Loucy (cell line): Measurements from ENCODE around the gene MALT1.
"Not testable (repeated sequence)": the region's sequence is repeated elsewhere in the genome, so short reads cannot be mapped to it uniquely, and the experiment has no call there.

Experiments
- H2AFZ ChIP-seq: fragments of 200-600 bp; sonication (generic); 2 replicates; pipeline ENCODE4 v1.6.0; 2016; ENCODE audit warnings: antibody characterized with exemption, mild to moderate bottlenecking, low read length, moderate library complexity
- H3F3A ChIP-seq: fragments of 200-600 bp; 2 replicates; pipeline ENCODE4 v1.6.0; 2016; ENCODE audit warnings: antibody characterized with exemption, low read depth, mild to moderate bottlenecking
- H3K27me3 ChIP-seq: fragments of 200-600 bp; sonication (generic); 2 replicates; pipeline ENCODE4 v1.6.1; 2014; ENCODE audit warnings: low read length, mild to moderate bottlenecking; ENCODE audit not compliant: insufficient read depth, poor library complexity, severe bottlenecking
- H3K36me3 ChIP-seq: fragments of 200-600 bp; sonication (generic); 2 replicates; pipeline ENCODE4 v1.6.1; 2016; ENCODE audit warnings: low read length; ENCODE audit not compliant: insufficient read depth
- H3K4me1 ChIP-seq: fragments of 200-600 bp; sonication (generic); 2 replicates; pipeline ENCODE4 v1.5.1; 2014; ENCODE audit warnings: low read length, mild to moderate bottlenecking; ENCODE audit not compliant: insufficient read depth, poor library complexity, severe bottlenecking
- H3K4me2 ChIP-seq: fragments of 200-600 bp; sonication (generic); 2 replicates; pipeline ENCODE4 v1.6.0; 2014; ENCODE audit warnings: antibody characterized with exemption, low read length, low read depth, mild to moderate bottlenecking; ENCODE audit not compliant: poor library complexity, severe bottlenecking
- H3K4me3 ChIP-seq: fragments of 200-600 bp; sonication (generic); 2 replicates; pipeline ENCODE4 v1.5.1; 2014; ENCODE audit warnings: low read length, mild to moderate bottlenecking, mixed read lengths; ENCODE audit not compliant: poor library complexity, severe bottlenecking
- H3K79me2 ChIP-seq: fragments of 200-600 bp; sonication (generic); 2 replicates; pipeline ENCODE4 v1.6.1; 2014; ENCODE audit warnings: low read length; ENCODE audit not compliant: insufficient read depth
- H3K9ac ChIP-seq: fragments of 200-600 bp; sonication (generic); 2 replicates; pipeline ENCODE4 v1.6.0; 2014; ENCODE audit warnings: mild to moderate bottlenecking, low read depth, low read length, moderate library complexity; ENCODE audit not compliant: poor library complexity, severe bottlenecking
- H3K9me2 ChIP-seq: fragments of 200-600 bp; sonication (generic); replicated peaks from 2 replicates; pipeline ENCODE4 v1.6.1; 2016; ENCODE audit warnings: low read depth, low read length, mixed read lengths
- H3K9me3 ChIP-seq: fragments of 200-600 bp; sonication (generic); 2 replicates; pipeline ENCODE4 v1.6.1; 2014; ENCODE audit warnings: mild to moderate bottlenecking, antibody characterized with exemption, low read length, low read depth; ENCODE audit not compliant: insufficient read depth
- H4K20me1 ChIP-seq: fragments of 200-600 bp; sonication (generic); 2 replicates; pipeline ENCODE4 v1.6.0; 2014; ENCODE audit warnings: antibody characterized with exemption, low read length, mild to moderate bottlenecking; ENCODE audit not compliant: insufficient read depth, poor library complexity, severe bottlenecking
- EZH2phosphoT487 ChIP-seq: fragments of 200-600 bp; IDR thresholded peaks from 2 replicates; pipeline ENCODE4 v1.6.1; 2018; ENCODE audit warnings: antibody characterized with exemption, mild to moderate bottlenecking, moderate library complexity, borderline replicate concordance
- TF ChIP-seq, protein P1 (sequence below): fragments of 200-600 bp; sonication (generic); conservative IDR thresholded peaks from 2 replicates; pipeline ENCODE4 v1.5.1; 2014; ENCODE audit warnings: mild to moderate bottlenecking, antibody characterized with exemption, low read length

The MALT1 gene

DNA sequence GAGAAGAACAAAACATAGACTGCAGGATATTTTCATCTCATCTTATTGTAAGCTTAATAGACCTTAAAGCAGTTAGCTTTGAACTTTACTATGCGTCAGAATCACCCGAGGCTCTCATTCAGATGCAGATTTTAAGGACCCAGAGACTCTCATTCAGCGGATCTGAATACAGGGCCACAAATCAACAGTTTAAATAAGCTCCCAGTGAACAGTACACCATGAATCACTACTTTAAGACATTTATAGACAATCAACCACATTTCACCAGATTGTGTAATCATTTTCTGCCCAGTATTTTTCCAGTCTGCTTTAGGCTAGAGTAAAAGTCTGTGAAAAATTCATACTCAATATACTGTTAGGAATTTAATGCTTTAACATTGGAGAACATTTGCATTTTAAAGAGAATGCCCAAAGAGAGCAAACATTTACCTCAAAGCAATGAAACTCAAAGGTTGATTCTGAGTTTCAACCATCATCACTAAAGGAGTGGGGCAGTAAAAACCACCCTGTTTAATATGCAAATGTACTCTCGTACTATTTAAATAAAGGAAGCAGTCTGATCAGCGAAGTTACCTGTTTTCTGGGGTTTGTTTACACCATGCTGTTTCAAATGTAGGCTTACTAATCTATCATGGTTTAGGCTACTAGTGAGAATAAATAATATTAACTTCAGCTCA is 31.4 kb upstream of the MALT1 start:
- H3K9ac ChIP-seq = no peak overlapping the region
- no peak overlapping the region for H3K4me2 ChIP-seq
- no peak overlapping the region for H3K4me3 ChIP-seq

GRCh38 chr18:58640428-58640805 is 30.8 kb upstream of the MALT1 start:
- H3K4me3 ChIP-seq = no peak overlapping the region
- TF ChIP-seq EZH2phosphoT487 = no peak
- TF ChIP-seq, protein P1, sequence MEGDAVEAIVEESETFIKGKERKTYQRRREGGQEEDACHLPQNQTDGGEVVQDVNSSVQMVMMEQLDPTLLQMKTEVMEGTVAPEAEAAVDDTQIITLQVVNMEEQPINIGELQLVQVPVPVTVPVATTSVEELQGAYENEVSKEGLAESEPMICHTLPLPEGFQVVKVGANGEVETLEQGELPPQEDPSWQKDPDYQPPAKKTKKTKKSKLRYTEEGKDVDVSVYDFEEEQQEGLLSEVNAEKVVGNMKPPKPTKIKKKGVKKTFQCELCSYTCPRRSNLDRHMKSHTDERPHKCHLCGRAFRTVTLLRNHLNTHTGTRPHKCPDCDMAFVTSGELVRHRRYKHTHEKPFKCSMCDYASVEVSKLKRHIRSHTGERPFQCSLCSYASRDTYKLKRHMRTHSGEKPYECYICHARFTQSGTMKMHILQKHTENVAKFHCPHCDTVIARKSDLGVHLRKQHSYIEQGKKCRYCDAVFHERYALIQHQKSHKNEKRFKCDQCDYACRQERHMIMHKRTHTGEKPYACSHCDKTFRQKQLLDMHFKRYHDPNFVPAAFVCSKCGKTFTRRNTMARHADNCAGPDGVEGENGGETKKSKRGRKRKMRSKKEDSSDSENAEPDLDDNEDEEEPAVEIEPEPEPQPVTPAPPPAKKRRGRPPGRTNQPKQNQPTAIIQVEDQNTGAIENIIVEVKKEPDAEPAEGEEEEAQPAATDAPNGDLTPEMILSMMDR = no peak
- H3K9me2 ChIP-seq = no peaks in the 10 kb centered on the region
- H2AFZ ChIP-seq = no peak overlapping the region
- H3K4me1 ChIP-seq = no peaks in the 10 kb centered on the region
- no peaks in the 10 kb centered on the region for H3K36me3 ChIP-seq
- H3F3A ChIP-seq = no peaks in the 10 kb centered on the region
- H3K4me2 ChIP-seq = no peak overlapping the region
- H3K27me3 ChIP-seq = no peaks in the 10 kb centered on the region
- H3K79me2 ChIP-seq = no peaks in the 10 kb centered on the region
- no peak overlapping the region for H3K9ac ChIP-seq
- H3K9me3 ChIP-seq = no peaks in the 10 kb centered on the region; the same call in 1 of the 2 replicates
- H4K20me1 ChIP-seq = no peaks in the 10 kb centered on the region

More for the DNA sequence above, 31.4 kb upstream of the MALT1 start:
- Histone ChIP-seq H3F3A (no peaks in the 10 kb centered on the region), H2AFZ (no peak overlapping the region), H3K27me3 (no peaks in the 10 kb centered on the region), H4K20me1 (no peaks in the 10 kb centered on the region), H3K9me2 (no peaks in the 10 kb centered on the region), H3K36me3 (no peaks in the 10 kb centered on the region), H3K4me1 (no peaks in the 10 kb centered on the region), H3K79me2 (no peaks in the 10 kb centered on the region), H3K9me3 (no peaks in the 10 kb centered on the region; the same call in 1 of the 2 replicates)
- TF ChIP-seq EZH2phosphoT487 = no peak
- TF ChIP-seq, protein P1 = no peak

GRCh38 chr18:58640891-58641610 is 30.2 kb upstream of the MALT1 start:
- Histone ChIP-seq H3K79me2 (no peaks in the 10 kb centered on the region), H3K9ac (no peak overlapping the region), H3K27me3 (no peaks in the 10 kb centered on the region), H3F3A (no peaks in the 10 kb centered on the region), H4K20me1 (no peaks in the 10 kb centered on the region), H3K4me3 (no peak overlapping the region), H2AFZ (no peak overlapping the region), H3K4me2 (no peak overlapping the region), H3K4me1 (no peaks in the 10 kb centered on the region), H3K36me3 (no peaks in the 10 kb centered on the region), H3K9me2 (no peaks in the 10 kb centered on the region), H3K9me3 (no peaks in the 10 kb centered on the region; the same call in 1 of the 2 replicates)
- TF ChIP-seq EZH2phosphoT487 = no peak
- TF ChIP-seq, protein P1 = no peak

- H2AFZ ChIP-seq, H3K9me3 ChIP-seq, H3K79me2 ChIP-seq, H3K4me1 ChIP-seq, H3F3A ChIP-seq, H3K4me3 ChIP-seq, H3K4me2 ChIP-seq, H3K9ac ChIP-seq, H3K36me3 ChIP-seq, H3K9me2 ChIP-seq, H4K20me1 ChIP-seq, H3K27me3 ChIP-seq: not testable (repeated sequence)
These were observed 27.7 kb upstream of the MALT1 start for GRCh38 chr18:58643557-58643956.
